ENCODE measurements around the gene ZNF532. TPM values are rescaled to one million over a fixed set of nuclear protein-coding genes. Genes with fewer than 3 reads are reported as not detected.

The ZNF532 gene
- total RNA-seq, 1 experiment from 2014 or later: 49.8 TPM

- H3K4me3 ChIP-seq (ENCODE audit: low read depth in 2 of 2, low read length in 2 of 2): no peak overlapping the region
- no peaks in the 10 kb centered on the region for H3K9me3 ChIP-seq (ENCODE audit: control insufficient read depth, insufficient read depth, low read depth, low read length)
- DNase-seq (ENCODE audit: low read depth, low spot score) (no peak), ATAC-seq (no peak)
- no peaks in the 10 kb centered on the region for H3K27me3 ChIP-seq (ENCODE audit: control insufficient read depth, insufficient read depth, low read length)
- POLR2A ChIA-PET: no interaction called here
- H3K4me1 ChIP-seq (ENCODE audit: control insufficient read depth, insufficient read depth, low read length): no peaks in the 10 kb centered on the region; the same call in 1 of the 2 replicates
- H3K27ac ChIP-seq (ENCODE audit: low read length): no peak overlapping the region
- intact Hi-C loops (cut with micrococcal nuclease; ENCODE audit: unreplicated experiment) (no loop called here), in situ Hi-C loops (cut with HindIII; ENCODE audit: low pct_unique_long_range_greater_than_20kb, low sequenced_read_pairs) (no loop called here)
- TF ChIP-seq POLR2AphosphoS5 (IDR thresholded peaks at IDR 0.05; ENCODE audit: low read depth, low read length) (no peak), SIN3A (IDR thresholded peaks at IDR 0.05; ENCODE audit: borderline replicate concordance, insufficient read depth, low read depth, low read length) (no peak), TCF7L2 (IDR thresholded peaks at IDR 0.05; ENCODE audit: low read depth, low read length) (no peak)
- TF ChIP-seq, protein P1, sequence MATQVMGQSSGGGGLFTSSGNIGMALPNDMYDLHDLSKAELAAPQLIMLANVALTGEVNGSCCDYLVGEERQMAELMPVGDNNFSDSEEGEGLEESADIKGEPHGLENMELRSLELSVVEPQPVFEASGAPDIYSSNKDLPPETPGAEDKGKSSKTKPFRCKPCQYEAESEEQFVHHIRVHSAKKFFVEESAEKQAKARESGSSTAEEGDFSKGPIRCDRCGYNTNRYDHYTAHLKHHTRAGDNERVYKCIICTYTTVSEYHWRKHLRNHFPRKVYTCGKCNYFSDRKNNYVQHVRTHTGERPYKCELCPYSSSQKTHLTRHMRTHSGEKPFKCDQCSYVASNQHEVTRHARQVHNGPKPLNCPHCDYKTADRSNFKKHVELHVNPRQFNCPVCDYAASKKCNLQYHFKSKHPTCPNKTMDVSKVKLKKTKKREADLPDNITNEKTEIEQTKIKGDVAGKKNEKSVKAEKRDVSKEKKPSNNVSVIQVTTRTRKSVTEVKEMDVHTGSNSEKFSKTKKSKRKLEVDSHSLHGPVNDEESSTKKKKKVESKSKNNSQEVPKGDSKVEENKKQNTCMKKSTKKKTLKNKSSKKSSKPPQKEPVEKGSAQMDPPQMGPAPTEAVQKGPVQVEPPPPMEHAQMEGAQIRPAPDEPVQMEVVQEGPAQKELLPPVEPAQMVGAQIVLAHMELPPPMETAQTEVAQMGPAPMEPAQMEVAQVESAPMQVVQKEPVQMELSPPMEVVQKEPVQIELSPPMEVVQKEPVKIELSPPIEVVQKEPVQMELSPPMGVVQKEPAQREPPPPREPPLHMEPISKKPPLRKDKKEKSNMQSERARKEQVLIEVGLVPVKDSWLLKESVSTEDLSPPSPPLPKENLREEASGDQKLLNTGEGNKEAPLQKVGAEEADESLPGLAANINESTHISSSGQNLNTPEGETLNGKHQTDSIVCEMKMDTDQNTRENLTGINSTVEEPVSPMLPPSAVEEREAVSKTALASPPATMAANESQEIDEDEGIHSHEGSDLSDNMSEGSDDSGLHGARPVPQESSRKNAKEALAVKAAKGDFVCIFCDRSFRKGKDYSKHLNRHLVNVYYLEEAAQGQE (IDR thresholded peaks at IDR 0.05; ENCODE audit: insufficient read depth in 1 of 2, low read depth in 2 of 2, low read length in 1 of 2): no peak
- TF ChIP-seq, protein P2, sequence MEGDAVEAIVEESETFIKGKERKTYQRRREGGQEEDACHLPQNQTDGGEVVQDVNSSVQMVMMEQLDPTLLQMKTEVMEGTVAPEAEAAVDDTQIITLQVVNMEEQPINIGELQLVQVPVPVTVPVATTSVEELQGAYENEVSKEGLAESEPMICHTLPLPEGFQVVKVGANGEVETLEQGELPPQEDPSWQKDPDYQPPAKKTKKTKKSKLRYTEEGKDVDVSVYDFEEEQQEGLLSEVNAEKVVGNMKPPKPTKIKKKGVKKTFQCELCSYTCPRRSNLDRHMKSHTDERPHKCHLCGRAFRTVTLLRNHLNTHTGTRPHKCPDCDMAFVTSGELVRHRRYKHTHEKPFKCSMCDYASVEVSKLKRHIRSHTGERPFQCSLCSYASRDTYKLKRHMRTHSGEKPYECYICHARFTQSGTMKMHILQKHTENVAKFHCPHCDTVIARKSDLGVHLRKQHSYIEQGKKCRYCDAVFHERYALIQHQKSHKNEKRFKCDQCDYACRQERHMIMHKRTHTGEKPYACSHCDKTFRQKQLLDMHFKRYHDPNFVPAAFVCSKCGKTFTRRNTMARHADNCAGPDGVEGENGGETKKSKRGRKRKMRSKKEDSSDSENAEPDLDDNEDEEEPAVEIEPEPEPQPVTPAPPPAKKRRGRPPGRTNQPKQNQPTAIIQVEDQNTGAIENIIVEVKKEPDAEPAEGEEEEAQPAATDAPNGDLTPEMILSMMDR (IDR thresholded peaks at IDR 0.05): no peak
- CTCF ChIA-PET: no interaction called here
- BruUV-seq (replicated peaks): no TSS peak
- H3K36me3 ChIP-seq (ENCODE audit: control insufficient read depth, insufficient read depth, low read length): no peaks in the 10 kb centered on the region
Measured at GRCh38 chr18:58845928-58846724, 18.6 kb upstream of the ZNF532 start.

- no peak overlapping the region for H3K27ac ChIP-seq (ENCODE audit: low read length)
- no peak overlapping the region for H3K4me3 ChIP-seq (ENCODE audit: low read depth in 2 of 2, low read length in 2 of 2)
- DNase-seq (ENCODE audit: low read depth, low spot score): no peak
- TF ChIP-seq POLR2AphosphoS5 (IDR thresholded peaks at IDR 0.05; ENCODE audit: low read depth, low read length) (no peak), TCF7L2 (IDR thresholded peaks at IDR 0.05; ENCODE audit: low read depth, low read length) (no peak), SIN3A (IDR thresholded peaks at IDR 0.05; ENCODE audit: borderline replicate concordance, insufficient read depth, low read depth, low read length) (no peak)
- TF ChIP-seq, protein P2 (IDR thresholded peaks at IDR 0.05): no peak
- TF ChIP-seq, protein P1 (IDR thresholded peaks at IDR 0.05; ENCODE audit: insufficient read depth in 1 of 2, low read depth in 2 of 2, low read length in 1 of 2): no peak
- H3K9me3 ChIP-seq (ENCODE audit: control insufficient read depth, insufficient read depth, low read depth, low read length): no peaks in the 10 kb centered on the region
- in situ Hi-C loops (cut with HindIII; ENCODE audit: low pct_unique_long_range_greater_than_20kb, low sequenced_read_pairs) (no loop called here), intact Hi-C loops (cut with micrococcal nuclease; ENCODE audit: unreplicated experiment) (no loop called here)
- POLR2A ChIA-PET: no interaction called here
- peaks cover 4% of the 10 kb centered on the region for H3K4me1 ChIP-seq (ENCODE audit: control insufficient read depth, insufficient read depth, low read length)
- ATAC-seq: no peak
- H3K36me3 ChIP-seq (ENCODE audit: control insufficient read depth, insufficient read depth, low read length): no peaks in the 10 kb centered on the region
- CTCF ChIA-PET: no interaction called here
- H3K27me3 ChIP-seq (ENCODE audit: control insufficient read depth, insufficient read depth, low read length): no peaks in the 10 kb centered on the region
- no TSS peak for BruUV-seq (replicated peaks)
Measured at GRCh38 chr18:58847383-58848071, 17.1 kb upstream of the ZNF532 start.
